Measurements from ENCODE around the gene CACHD1.

CACHD1 gene

GRCh38 chr1:64480999-64481772, 11.3 kb downstream of the CACHD1 start:
- H3K27me3 Mint-ChIP-seq, result peaks cover 5% of the 10 kb centered on the region
- H3K9me3 Mint-ChIP-seq, result no peaks in the 10 kb centered on the region
- no peak for DNase-seq
- H3K27ac Mint-ChIP-seq, result no peak overlapping the region
- ATAC-seq, result no peak
- H3K4me1 Mint-ChIP-seq, result no peaks in the 10 kb centered on the region
- no peak overlapping the region for H3K4me3 Mint-ChIP-seq
- no peaks in the 10 kb centered on the region for H3K36me3 Mint-ChIP-seq (ENCODE audit: low read depth)

- Mint-ChIP-seq H3K4me1 (no peaks in the 10 kb centered on the region), H3K27ac (no peak overlapping the region), H3K4me3 (no peak overlapping the region), H3K36me3 (ENCODE audit: low read depth) (no peaks in the 10 kb centered on the region), H3K27me3 (peaks cover 5% of the 10 kb centered on the region), H3K9me3 (no peaks in the 10 kb centered on the region)
- ATAC-seq, result no peak
- DNase-seq, result no peak
Observed at GRCh38 chr1:64482128-64482527, 12.2 kb downstream of the CACHD1 start.

GRCh38 chr1:64482720-64483119, 12.8 kb downstream of the CACHD1 start:
- H3K9me3 Mint-ChIP-seq, result no peaks in the 10 kb centered on the region
- H3K27ac Mint-ChIP-seq, result no peak overlapping the region
- no peaks in the 10 kb centered on the region for H3K36me3 Mint-ChIP-seq (ENCODE audit: low read depth)
- ATAC-seq (no peak), DNase-seq (no peak)
- no peaks in the 10 kb centered on the region for H3K4me1 Mint-ChIP-seq
- H3K4me3 Mint-ChIP-seq, result no peak overlapping the region
- H3K27me3 Mint-ChIP-seq, result peaks cover 5% of the 10 kb centered on the region

- peaks cover 5% of the 10 kb centered on the region for H3K27me3 Mint-ChIP-seq
- no peaks in the 10 kb centered on the region for H3K9me3 Mint-ChIP-seq
- no peak for ATAC-seq
- H3K27ac Mint-ChIP-seq, result no peak overlapping the region
- H3K4me3 Mint-ChIP-seq, result no peak overlapping the region
- H3K36me3 Mint-ChIP-seq (ENCODE audit: low read depth), result no peaks in the 10 kb centered on the region
- DNase-seq, result no peak
- H3K4me1 Mint-ChIP-seq, result no peaks in the 10 kb centered on the region
Observed at GRCh38 chr1:64483731-64484414, 13.9 kb downstream of the CACHD1 start.

- peaks cover 5% of the 10 kb centered on the region for H3K27me3 Mint-ChIP-seq
- no peaks in the 10 kb centered on the region for H3K36me3 Mint-ChIP-seq (ENCODE audit: low read depth)
- no peaks in the 10 kb centered on the region for H3K9me3 Mint-ChIP-seq
- ATAC-seq (no peak), DNase-seq (no peak)
- H3K27ac Mint-ChIP-seq, result no peak overlapping the region
- H3K4me3 Mint-ChIP-seq, result no peak overlapping the region
- H3K4me1 Mint-ChIP-seq, result no peaks in the 10 kb centered on the region
Observed at GRCh38 chr1:64484651-64485050, 14.7 kb downstream of the CACHD1 start.

- H3K27me3 Mint-ChIP-seq, result peaks cover 5% of the 10 kb centered on the region
- H3K4me3 Mint-ChIP-seq, result no peak overlapping the region
- H3K27ac Mint-ChIP-seq, result no peak overlapping the region
- DNase-seq (no peak), ATAC-seq (no peak)
- H3K4me1 Mint-ChIP-seq, result peaks cover 7% of the 10 kb centered on the region
- no peaks in the 10 kb centered on the region for H3K9me3 Mint-ChIP-seq
- no peaks in the 10 kb centered on the region for H3K36me3 Mint-ChIP-seq (ENCODE audit: low read depth)
Observed at GRCh38 chr1:64486193-64486592, 16.3 kb downstream of the CACHD1 start.

- no peaks in the 10 kb centered on the region for H3K9me3 Mint-ChIP-seq
- ATAC-seq, result no peak
- no peak overlapping the region for H3K27ac Mint-ChIP-seq
- peaks cover 7% of the 10 kb centered on the region for H3K4me1 Mint-ChIP-seq
- H3K27me3 Mint-ChIP-seq, result peaks cover 5% of the 10 kb centered on the region
- no peaks in the 10 kb centered on the region for H3K36me3 Mint-ChIP-seq (ENCODE audit: low read depth)
- no peak for DNase-seq
- no peak overlapping the region for H3K4me3 Mint-ChIP-seq
Observed at GRCh38 chr1:64487061-64487460, 17.1 kb downstream of the CACHD1 start.

GRCh38 chr1:64488862-64489261, 18.9 kb downstream of the CACHD1 start:
- DNase-seq, result no peak
- ATAC-seq, result no peak
- Mint-ChIP-seq H3K4me3 (no peak overlapping the region), H3K27ac (no peak overlapping the region), H3K4me1 (peaks cover 7% of the 10 kb centered on the region), H3K9me3 (no peaks in the 10 kb centered on the region), H3K27me3 (peaks cover 3% of the 10 kb centered on the region), H3K36me3 (ENCODE audit: low read depth) (no peaks in the 10 kb centered on the region)

GRCh38 chr1:64489707-64490106, 19.8 kb downstream of the CACHD1 start:
- H3K4me1 Mint-ChIP-seq, result peaks cover 8% of the 10 kb centered on the region
- no peak for ATAC-seq
- no peaks in the 10 kb centered on the region for H3K36me3 Mint-ChIP-seq (ENCODE audit: low read depth)
- H3K27ac Mint-ChIP-seq, result no peak overlapping the region
- no peaks in the 10 kb centered on the region for H3K27me3 Mint-ChIP-seq
- H3K4me3 Mint-ChIP-seq, result no peak overlapping the region
- DNase-seq, result no peak
- no peaks in the 10 kb centered on the region for H3K9me3 Mint-ChIP-seq

GRCh38 chr1:64490213-64490818, 20.4 kb downstream of the CACHD1 start:
- ATAC-seq, result peak; percentile 67
- no peaks in the 10 kb centered on the region for H3K27me3 Mint-ChIP-seq
- no peak for DNase-seq
- H3K4me1 Mint-ChIP-seq, result peaks cover 10% of the 10 kb centered on the region
- no peak overlapping the region for H3K27ac Mint-ChIP-seq
- no peaks in the 10 kb centered on the region for H3K36me3 Mint-ChIP-seq (ENCODE audit: low read depth)
- no peak overlapping the region for H3K4me3 Mint-ChIP-seq
- H3K9me3 Mint-ChIP-seq, result no peaks in the 10 kb centered on the region

GRCh38 chr1:64492424-64492823, 22.5 kb downstream of the CACHD1 start:
- Mint-ChIP-seq H3K36me3 (ENCODE audit: low read depth) (no peaks in the 10 kb centered on the region), H3K27me3 (peaks cover under 1% of the 10 kb centered on the region), H3K4me3 (no peak overlapping the region), H3K9me3 (no peaks in the 10 kb centered on the region), H3K4me1 (peaks cover 10% of the 10 kb centered on the region), H3K27ac (no peak overlapping the region)
- DNase-seq (no peak), ATAC-seq (no peak)

GRCh38 chr1:64493831-64494230, 23.9 kb downstream of the CACHD1 start:
- no peak for DNase-seq
- Mint-ChIP-seq H3K27me3 (peaks cover 2% of the 10 kb centered on the region), H3K27ac (no peak overlapping the region), H3K4me1 (peaks cover 10% of the 10 kb centered on the region), H3K9me3 (no peaks in the 10 kb centered on the region), H3K4me3 (no peak overlapping the region), H3K36me3 (ENCODE audit: low read depth) (no peaks in the 10 kb centered on the region)
- ATAC-seq, result no peak

- no peak for DNase-seq
- peak; percentile 63 for ATAC-seq
- H3K4me3 Mint-ChIP-seq, result no peak overlapping the region
- peaks cover 10% of the 10 kb centered on the region for H3K4me1 Mint-ChIP-seq
- no peak overlapping the region for H3K27ac Mint-ChIP-seq
- no peaks in the 10 kb centered on the region for H3K36me3 Mint-ChIP-seq (ENCODE audit: low read depth)
- peaks cover 2% of the 10 kb centered on the region for H3K27me3 Mint-ChIP-seq
- H3K9me3 Mint-ChIP-seq, result no peaks in the 10 kb centered on the region
Observed at GRCh38 chr1:64494659-64495058, 24.7 kb downstream of the CACHD1 start.

- no peak overlapping the region for H3K27ac Mint-ChIP-seq
Observed at GRCh38 chr1:64495878-64496277, 25.9 kb downstream of the CACHD1 start.

GRCh38 chr1:64496606-64497005, 26.7 kb downstream of the CACHD1 start:
- H3K27me3 Mint-ChIP-seq, result peaks cover 2% of the 10 kb centered on the region
- no peaks in the 10 kb centered on the region for H3K9me3 Mint-ChIP-seq
- no peaks in the 10 kb centered on the region for H3K36me3 Mint-ChIP-seq (ENCODE audit: low read depth)
- DNase-seq (no peak), ATAC-seq (no peak)
- no peak overlapping the region for H3K4me3 Mint-ChIP-seq
- no peak overlapping the region for H3K27ac Mint-ChIP-seq
- H3K4me1 Mint-ChIP-seq, result peaks cover 3% of the 10 kb centered on the region

More at GRCh38 chr1:64495878-64496277, 25.9 kb downstream of the CACHD1 start:
- H3K4me1 Mint-ChIP-seq, result peaks cover 3% of the 10 kb centered on the region
- peaks cover 2% of the 10 kb centered on the region for H3K27me3 Mint-ChIP-seq
- no peak for ATAC-seq
- no peak for DNase-seq
- H3K4me3 Mint-ChIP-seq, result no peak overlapping the region
- H3K36me3 Mint-ChIP-seq (ENCODE audit: low read depth), result no peaks in the 10 kb centered on the region
- no peaks in the 10 kb centered on the region for H3K9me3 Mint-ChIP-seq

All from activated naive CD8-positive, alpha-beta T cell treated with anti-CD3 and anti-CD28 coated beads, Interleukin-2, amount 50 U/mL, for 24 hours (primary cell).